OCI-LY3 (cell line): Measurements from ENCODE around the gene GRID1.

Experiments
- H2AFZ ChIP-seq: fragments of 200-600, 300-600 bp; shearing (Covaris generic); 2 replicates; pipeline ENCODE4 v1.6.0; 2014; ENCODE audit warnings: antibody characterized with exemption, low read depth, low read length
- H3K27ac ChIP-seq: fragments of 200-600, 300-600 bp; sonication (generic); 2 replicates; pipeline ENCODE4 v1.5.1; 2014; ENCODE audit warnings: mild to moderate bottlenecking, low read length, moderate library complexity, mixed read lengths
- H3K27me3 ChIP-seq: fragments of 200-600, 300-600 bp; sonication (generic); 2 replicates; pipeline ENCODE4 v1.6.1; 2014; ENCODE audit warnings: low read depth, low read length, mixed read lengths
- H3K36me3 ChIP-seq: fragments of 200-600, 300-600 bp; sonication (generic); replicated peaks from 2 replicates; pipeline ENCODE3; 2014; ENCODE audit warnings: low read depth, low read length, mixed read lengths
- H3K4me1 ChIP-seq: fragments of 300-600, 200-600 bp; sonication (generic); 2 replicates; pipeline ENCODE4 v1.6.1; 2014; ENCODE audit warnings: low read length, mixed read lengths
- H3K4me2 ChIP-seq: fragments of 200-600, 300-600 bp; sonication (generic); 2 replicates; pipeline ENCODE4 v1.6.1; 2014; ENCODE audit warnings: low read length, mixed read lengths
- H3K4me3 ChIP-seq: fragments of 300-600, 200-600 bp; sonication (generic); 2 replicates; pipeline ENCODE4 v1.5.1; 2014; ENCODE audit warnings: antibody characterized with exemption, mild to moderate bottlenecking, low read length, moderate library complexity
- H3K79me2 ChIP-seq: fragments of 300-600, 200-600 bp; shearing (Covaris generic); 2 replicates; pipeline ENCODE4 v1.6.1; 2014; ENCODE audit warnings: mild to moderate bottlenecking, low read length, mixed read lengths
- H3K9ac ChIP-seq: fragments of 300-600, 200-600 bp; shearing (Covaris generic); 2 replicates; pipeline ENCODE4 v1.6.0; 2014; ENCODE audit warnings: mild to moderate bottlenecking, low read length, moderate library complexity
- H3K9me3 ChIP-seq: fragments of 200-600, 300-600 bp; shearing (Covaris generic); 2 replicates; pipeline ENCODE4 v1.6.1; 2014; ENCODE audit warnings: low read length, mixed read lengths; ENCODE audit not compliant: insufficient read depth
- H4K20me1 ChIP-seq: fragments of 200-600, 300-600 bp; sonication (generic); 2 replicates; pipeline ENCODE4 v1.6.1; 2016; ENCODE audit warnings: low read length, mixed read lengths; ENCODE audit not compliant: insufficient read depth
- EZH2phosphoT487 ChIP-seq: fragments of 200-600 bp; shearing (Covaris generic); IDR thresholded peaks from 2 replicates; pipeline ENCODE4 v1.6.1; 2018; ENCODE audit warnings: antibody characterized with exemption, mixed run types, low read depth
- TF ChIP-seq, protein P1 (sequence below): fragments of 200-600, 300-600 bp; sonication (generic); IDR thresholded peaks from 2 replicates; pipeline ENCODE4 v1.5.1; 2014; ENCODE audit warnings: antibody characterized with exemption, low read length, low read depth

Gene GRID1

DNA sequence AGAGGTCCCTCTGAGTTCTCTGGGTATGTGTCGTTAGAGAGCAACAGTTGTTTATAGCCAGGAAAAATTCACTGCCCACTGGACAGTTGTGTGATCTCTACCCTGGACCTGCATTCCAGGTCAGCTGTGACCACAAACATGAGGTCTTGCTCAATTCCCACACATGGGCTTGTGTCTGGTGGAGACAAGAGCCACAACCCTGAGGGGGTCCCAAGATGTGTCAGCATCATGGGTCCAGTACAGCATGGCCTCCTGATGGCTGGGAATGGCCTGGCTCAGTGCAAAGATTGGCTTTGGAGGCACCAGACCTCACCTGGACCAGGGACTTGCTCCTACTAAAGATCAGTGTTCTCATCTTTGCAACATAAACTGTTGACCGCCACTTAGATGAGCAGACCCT, 751.6 kb downstream of the GRID1 start:
- no peaks in the 10 kb centered on the region for H3K36me3 ChIP-seq
- no peaks in the 10 kb centered on the region for H3K9me3 ChIP-seq
- H2AFZ ChIP-seq: no peak overlapping the region
- no peak overlapping the region for H3K9ac ChIP-seq
- H3K4me2 ChIP-seq: no peak overlapping the region
- TF ChIP-seq, protein P1, sequence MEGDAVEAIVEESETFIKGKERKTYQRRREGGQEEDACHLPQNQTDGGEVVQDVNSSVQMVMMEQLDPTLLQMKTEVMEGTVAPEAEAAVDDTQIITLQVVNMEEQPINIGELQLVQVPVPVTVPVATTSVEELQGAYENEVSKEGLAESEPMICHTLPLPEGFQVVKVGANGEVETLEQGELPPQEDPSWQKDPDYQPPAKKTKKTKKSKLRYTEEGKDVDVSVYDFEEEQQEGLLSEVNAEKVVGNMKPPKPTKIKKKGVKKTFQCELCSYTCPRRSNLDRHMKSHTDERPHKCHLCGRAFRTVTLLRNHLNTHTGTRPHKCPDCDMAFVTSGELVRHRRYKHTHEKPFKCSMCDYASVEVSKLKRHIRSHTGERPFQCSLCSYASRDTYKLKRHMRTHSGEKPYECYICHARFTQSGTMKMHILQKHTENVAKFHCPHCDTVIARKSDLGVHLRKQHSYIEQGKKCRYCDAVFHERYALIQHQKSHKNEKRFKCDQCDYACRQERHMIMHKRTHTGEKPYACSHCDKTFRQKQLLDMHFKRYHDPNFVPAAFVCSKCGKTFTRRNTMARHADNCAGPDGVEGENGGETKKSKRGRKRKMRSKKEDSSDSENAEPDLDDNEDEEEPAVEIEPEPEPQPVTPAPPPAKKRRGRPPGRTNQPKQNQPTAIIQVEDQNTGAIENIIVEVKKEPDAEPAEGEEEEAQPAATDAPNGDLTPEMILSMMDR: no peak
- no peak for TF ChIP-seq EZH2phosphoT487
- H3K79me2 ChIP-seq: no peaks in the 10 kb centered on the region
- no peaks in the 10 kb centered on the region for H3K4me1 ChIP-seq
- no peaks in the 10 kb centered on the region for H3K27me3 ChIP-seq
- H4K20me1 ChIP-seq: no peaks in the 10 kb centered on the region
- no peak overlapping the region for H3K27ac ChIP-seq
- no peak overlapping the region for H3K4me3 ChIP-seq

DNA sequence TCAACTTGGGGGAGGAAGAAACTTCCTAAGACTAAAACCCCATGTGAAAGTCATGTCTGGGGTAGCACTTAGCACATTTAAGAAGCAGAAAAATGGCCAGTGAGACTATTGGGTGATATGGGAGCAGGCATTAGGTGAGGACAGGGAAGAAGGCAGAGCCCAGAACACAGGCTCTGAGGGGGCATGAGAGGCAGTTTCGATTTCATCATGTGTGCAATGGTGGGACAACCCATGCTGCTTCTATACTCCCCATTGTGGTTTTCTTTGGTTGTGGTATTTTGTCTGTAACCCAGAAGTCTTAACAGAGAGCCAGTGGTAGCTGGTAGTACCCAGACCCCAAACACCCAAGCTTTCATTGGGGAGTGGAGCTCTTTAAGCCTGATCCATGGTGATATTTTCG, 752.0 kb downstream of the GRID1 start:
- Histone ChIP-seq H4K20me1 (no peaks in the 10 kb centered on the region), H2AFZ (no peak overlapping the region), H3K79me2 (no peaks in the 10 kb centered on the region), H3K4me1 (no peaks in the 10 kb centered on the region), H3K36me3 (no peaks in the 10 kb centered on the region), H3K4me3 (no peak overlapping the region), H3K9me3 (no peaks in the 10 kb centered on the region), H3K9ac (no peak overlapping the region), H3K27ac (no peak overlapping the region), H3K27me3 (no peaks in the 10 kb centered on the region), H3K4me2 (no peak overlapping the region)
- no peak for TF ChIP-seq EZH2phosphoT487
- TF ChIP-seq, protein P1: no peak

DNA sequence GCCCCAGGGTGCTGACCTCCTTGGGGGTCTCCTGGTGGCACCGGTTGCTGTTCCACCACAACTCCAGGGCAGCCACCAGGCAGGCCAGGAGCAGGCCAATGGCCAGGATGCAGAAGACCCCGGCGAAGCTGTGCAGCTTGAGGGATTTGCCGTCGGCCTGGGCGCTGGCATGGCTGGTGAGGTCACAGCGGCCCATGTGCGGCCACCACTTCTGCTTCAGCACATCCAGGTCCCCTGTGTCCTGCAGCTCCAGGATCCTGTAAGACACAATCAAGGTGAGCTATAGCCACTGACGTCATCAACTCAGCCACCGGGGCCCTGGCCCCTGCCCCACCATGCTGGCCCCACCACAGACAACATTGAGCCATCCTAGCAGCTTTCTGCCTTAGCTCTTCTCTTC, 753.2 kb downstream of the GRID1 start:
- H3K4me2 ChIP-seq: no peak overlapping the region
- no peak for TF ChIP-seq EZH2phosphoT487
- TF ChIP-seq, protein P1: no peak

DNA sequence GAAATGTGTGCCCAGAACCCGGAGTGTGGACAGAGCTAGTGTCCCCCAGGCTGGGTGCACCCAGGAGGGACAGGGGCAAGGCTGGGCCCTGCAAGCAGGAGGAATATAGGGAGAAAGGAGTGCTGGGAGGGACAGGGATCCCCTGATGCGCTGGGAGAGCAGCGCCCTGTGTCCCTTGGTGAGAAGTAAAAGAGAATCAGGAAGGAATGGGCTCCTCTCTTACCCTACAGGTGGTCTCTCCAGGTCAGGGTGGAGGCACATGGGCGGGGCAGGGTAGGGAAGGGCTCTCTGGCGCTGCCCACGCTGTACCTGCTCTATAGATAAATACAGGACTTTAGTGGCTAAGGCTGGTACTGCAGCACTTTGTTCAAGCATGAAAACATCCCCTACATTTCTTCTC, 753.8 kb downstream of the GRID1 start:
- Histone ChIP-seq H3K36me3 (no peaks in the 10 kb centered on the region), H2AFZ (no peak overlapping the region), H3K9me3 (no peaks in the 10 kb centered on the region), H3K4me3 (no peak overlapping the region), H3K79me2 (no peaks in the 10 kb centered on the region), H3K9ac (no peak overlapping the region), H3K27me3 (no peaks in the 10 kb centered on the region), H3K27ac (no peak overlapping the region), H3K4me1 (no peaks in the 10 kb centered on the region), H3K4me2 (no peak overlapping the region), H4K20me1 (no peaks in the 10 kb centered on the region)
- TF ChIP-seq, protein P1: no peak
- no peak for TF ChIP-seq EZH2phosphoT487

More for the DNA sequence above, 753.2 kb downstream of the GRID1 start:
- no peaks in the 10 kb centered on the region for H3K79me2 ChIP-seq
- no peak overlapping the region for H3K27ac ChIP-seq
- H4K20me1 ChIP-seq: no peaks in the 10 kb centered on the region
- H3K27me3 ChIP-seq: no peaks in the 10 kb centered on the region
- H3K36me3 ChIP-seq: no peaks in the 10 kb centered on the region
- H3K9me3 ChIP-seq: no peaks in the 10 kb centered on the region
- H2AFZ ChIP-seq: no peak overlapping the region
- H3K4me3 ChIP-seq: no peak overlapping the region
- no peaks in the 10 kb centered on the region for H3K4me1 ChIP-seq
- no peak overlapping the region for H3K9ac ChIP-seq
